GM04503 (cell line): ENCODE measurements around the gene AP2A2.

Experiments
- DNase-seq: peaks from one replicate; pipeline ENCODE4 v3.0.0-alpha.2; 2012; ENCODE audit warnings: low read depth

AP2A2 gene

DNA sequence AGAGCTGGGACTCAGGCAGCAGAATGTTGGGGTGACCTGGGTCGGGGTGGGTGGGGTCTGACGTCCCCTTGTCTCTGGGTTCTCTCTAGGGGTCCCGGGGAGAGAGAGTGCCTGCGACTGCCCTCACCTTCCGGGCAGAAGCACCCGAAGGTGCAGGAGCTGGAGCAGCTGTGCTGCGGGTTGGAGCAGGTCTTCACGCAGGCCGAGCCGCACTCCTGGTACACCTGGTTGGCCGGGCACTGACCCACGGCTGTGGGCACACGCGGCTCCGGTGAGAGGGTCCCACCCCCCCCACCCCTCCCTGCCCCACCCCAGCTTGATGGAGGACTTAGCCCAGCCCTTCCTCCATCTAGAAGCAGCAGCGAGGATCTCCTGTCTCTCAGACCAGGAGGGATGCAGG, 104.4 kb downstream of the AP2A2 start:
- no peak for DNase-seq

GRCh38 chr11:1030556-1030955, 104.9 kb downstream of the AP2A2 start:
- no peak for DNase-seq

GRCh38 chr11:1031121-1031899, 105.6 kb downstream of the AP2A2 start:
- no peak for DNase-seq

- DNase-seq = no peak
Measured at GRCh38 chr11:1032310-1032891, 106.7 kb downstream of the AP2A2 start.

- DNase-seq = no peak
Measured at GRCh38 chr11:1033016-1033798, 107.5 kb downstream of the AP2A2 start.

DNA sequence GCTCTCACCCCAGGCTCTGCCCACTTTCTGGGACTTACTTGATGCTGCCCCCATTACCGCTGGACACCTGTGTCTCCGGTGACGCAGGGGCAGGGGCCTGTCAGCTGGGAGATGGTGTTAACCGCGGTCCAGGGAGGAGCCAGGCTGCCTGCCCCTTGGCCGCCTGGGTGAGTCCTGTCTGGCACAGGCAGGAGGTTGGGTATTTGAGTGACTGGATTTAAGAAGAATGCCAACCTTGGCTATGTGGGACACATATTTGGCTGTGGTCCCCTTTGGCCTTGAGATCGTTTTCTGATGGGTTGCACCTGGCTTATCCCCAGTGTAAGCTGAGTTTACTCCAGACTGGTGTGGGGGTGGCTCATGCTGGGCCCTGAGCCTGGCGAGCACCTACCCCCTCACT, 108.3 kb downstream of the AP2A2 start:
- no peak for DNase-seq

GRCh38 chr11:1034456-1035295, 109.0 kb downstream of the AP2A2 start:
- no peak for DNase-seq

- DNase-seq = no peak
Measured at GRCh38 chr11:1035577-1036283, 110.1 kb downstream of the AP2A2 start.

DNA sequence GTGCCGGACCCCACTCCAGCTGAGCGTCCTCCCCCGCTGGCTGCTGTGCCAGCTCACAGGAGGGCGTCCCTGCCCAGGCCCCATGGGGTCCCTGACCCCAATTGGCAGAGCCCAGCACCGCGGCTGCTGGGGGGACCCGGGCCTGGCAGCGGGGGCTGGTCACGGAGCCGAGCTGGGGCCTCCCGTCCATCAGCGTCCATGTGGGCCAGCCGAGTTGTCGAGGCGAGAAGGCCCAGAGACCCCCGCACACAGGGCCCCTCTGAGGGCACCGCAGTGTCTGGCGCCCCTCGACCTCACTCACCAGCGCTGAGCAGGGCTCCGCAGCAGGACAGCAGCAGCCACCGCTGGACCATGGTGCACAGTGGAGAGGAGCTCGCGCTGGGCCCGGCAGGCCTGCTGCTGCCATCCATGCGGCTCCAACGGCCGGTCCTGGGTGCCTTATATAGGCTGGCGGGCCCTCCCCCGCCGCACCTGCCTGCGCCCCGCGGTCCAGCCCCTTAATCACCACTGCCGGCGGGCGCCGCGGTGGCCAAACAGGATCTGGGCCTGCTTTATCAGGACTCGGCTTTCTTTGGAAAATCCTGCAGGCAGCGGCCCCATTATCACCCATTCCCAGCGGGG, 110.7 kb downstream of the AP2A2 start, which contains the start of gene MUC6:
TSS of gene MUC6 (minus strand) at position 416 of the 621 bp plus-strand sequence. CDS start at position 353, 63 bp downstream.
- no peak for DNase-seq

DNA sequence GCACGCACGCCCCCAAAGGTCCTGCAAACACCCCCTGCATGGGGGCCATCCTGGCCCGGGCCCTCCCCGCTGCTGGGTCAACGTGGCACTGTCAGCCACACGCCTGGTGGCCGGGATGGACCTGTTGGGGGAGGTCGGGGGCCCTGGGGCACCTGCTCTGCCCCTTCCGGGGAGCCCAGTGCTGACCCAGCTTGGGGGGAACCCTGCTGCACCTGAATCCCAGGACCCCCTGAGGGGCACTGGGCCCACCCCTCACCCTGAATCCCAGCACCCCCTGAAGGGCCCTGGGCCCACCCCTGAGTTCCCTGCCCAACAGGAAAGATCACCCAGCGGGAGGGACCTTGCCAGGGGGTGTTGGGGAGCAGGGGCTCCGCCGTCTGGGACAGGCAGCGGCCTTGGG, 111.3 kb downstream of the AP2A2 start:
- DNase-seq = no peak

- DNase-seq = no peak
Measured at GRCh38 chr11:1037506-1038055, 111.9 kb downstream of the AP2A2 start.

GRCh38 chr11:1038361-1038760, 112.7 kb downstream of the AP2A2 start:
- DNase-seq = no peak

DNA sequence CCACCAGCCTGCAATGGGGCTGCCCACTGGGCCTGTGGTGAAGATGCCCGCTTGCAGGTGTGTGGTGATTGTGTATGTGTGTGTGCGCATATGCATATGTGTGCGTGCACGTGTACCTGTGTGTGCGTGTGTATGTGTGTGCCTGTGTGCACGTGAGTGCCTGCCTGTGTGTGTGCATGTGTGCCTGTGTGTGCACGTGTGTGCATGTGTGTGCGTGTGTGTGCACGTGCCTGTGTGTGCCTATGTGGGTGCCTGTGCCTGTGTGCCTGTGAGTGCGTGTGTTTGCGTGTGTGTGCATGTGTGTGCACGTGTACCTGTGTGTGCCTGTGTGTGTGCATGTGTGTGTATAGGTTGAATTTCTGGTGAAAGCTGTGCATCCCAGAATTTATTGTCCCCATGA, 113.3 kb downstream of the AP2A2 start:
- no peak for DNase-seq

DNA sequence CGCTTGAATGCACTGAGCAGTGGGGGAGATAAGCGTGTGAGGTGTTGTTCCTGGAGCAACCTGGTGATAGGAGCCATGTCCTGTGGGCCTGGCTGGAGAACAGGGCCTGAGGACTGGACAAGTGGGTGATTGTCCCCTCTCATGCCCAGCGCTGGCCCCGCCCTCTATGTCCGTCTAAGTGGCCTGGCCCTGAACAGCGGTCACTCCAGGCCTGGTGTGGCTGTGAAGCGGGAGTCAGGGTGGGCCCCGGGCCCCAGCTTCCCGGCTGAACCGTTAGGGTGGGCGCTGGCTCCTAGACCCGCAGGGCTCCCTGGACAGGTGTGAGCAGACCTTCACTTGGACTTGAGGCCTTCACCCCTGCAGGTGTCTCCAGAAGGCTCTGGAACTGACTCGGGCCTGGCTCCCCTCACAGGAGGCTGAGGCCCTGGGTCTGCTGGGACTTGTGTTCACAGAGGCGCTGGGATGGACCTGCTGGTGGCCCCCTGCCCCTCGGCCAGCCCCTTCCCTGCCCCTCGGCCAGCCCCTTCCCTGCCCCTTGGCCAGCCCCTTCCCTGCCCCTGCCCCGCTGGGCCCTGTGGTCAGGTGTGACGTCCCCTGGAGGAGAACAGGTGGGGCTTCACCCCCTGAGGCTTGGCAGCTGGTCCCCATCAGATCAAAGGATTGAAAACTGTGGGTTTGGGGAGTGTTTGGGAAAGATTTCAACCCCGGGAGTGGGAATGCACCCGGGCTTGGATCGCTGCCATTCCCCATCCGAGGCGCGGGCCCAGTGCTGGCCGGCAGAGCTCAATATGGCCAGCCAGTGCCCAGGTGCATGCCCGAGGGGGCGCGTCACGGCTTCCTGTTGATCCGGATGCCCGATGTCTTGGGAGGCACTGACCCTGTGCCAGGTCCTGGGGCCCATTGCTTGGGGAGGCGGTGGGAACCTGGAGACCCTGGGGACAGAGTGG, 114.1 kb downstream of the AP2A2 start:
- no peak for DNase-seq

- DNase-seq = no peak
Measured at GRCh38 chr11:1040428-1041148, 114.9 kb downstream of the AP2A2 start.

DNA sequence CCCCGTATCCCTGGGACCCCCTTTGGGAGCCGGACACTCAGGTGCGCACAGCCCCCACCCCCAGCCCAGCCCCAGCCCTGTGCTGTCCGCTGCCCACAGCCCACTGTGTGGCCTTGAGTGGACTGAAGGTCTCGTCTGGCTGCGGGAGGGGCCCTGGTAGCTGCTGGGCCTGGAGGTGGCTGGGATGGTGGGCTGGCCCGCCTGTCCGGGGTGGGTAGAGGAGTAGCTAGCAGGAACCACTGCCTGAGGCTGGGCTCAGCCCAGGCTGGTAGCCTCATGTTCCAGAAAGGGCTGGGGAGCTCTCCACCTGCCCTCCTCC, 115.4 kb downstream of the AP2A2 start:
- no peak for DNase-seq

DNA sequence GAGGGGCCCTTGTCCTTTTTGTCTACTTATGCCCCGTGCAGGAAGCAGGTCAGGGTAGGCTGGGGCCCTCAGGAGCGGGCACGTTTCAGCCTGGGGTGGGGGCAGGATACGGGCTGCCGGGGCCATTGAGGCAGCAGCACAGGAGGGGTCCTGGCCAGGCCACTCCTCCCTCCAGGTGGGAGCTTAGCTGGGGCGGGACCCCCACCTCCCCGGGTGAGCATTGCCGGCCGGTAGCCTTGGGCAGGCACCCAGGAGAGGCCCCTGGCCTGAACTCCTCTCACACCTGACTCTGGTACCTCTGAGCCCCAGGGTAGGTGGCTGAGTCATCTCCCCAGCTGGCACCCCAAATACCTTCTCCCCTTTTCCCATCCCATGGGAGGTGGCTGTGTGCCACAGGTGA, 115.8 kb downstream of the AP2A2 start:
- DNase-seq = no peak

DNA sequence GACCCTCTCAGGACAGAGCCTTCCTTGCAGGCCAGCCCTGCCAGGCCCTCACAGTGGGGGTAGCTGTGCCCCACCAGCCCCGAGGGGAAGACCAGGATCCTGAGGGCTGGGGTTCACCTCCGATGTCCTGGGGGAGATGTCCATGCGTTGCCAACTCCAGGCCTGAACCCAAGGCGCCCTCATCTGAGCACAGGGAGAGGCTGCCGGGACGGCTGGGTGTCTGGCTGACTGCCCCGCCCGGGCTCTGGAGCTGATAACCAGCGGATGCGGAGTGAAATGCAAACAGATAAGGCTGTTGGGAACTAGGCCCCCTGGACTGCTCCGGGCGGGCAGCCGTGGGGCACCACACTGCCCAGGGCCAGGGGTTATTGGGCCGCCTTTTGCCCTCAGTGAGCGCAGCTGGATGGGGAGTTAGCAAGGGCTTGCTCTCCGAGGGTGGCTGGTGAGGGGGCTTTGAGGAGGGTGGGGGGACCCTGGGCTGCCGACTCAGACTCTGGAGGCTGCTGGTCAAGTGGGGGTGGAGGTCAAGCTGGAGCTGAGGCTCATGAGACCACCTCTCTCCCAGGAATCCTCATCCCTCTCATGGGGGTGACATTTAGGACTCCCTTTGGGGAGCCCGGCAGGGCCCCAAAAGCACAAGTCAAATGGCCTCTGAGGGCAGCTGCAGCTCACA, 116.4 kb downstream of the AP2A2 start:
- DNase-seq = no peak
